ENCODE measurements around the gene ACAT2.
"Not testable (repeated sequence)": the region's sequence is repeated elsewhere in the genome, so short reads cannot be mapped to it uniquely, and the experiment has no call there.

Gene ACAT2

DNA sequence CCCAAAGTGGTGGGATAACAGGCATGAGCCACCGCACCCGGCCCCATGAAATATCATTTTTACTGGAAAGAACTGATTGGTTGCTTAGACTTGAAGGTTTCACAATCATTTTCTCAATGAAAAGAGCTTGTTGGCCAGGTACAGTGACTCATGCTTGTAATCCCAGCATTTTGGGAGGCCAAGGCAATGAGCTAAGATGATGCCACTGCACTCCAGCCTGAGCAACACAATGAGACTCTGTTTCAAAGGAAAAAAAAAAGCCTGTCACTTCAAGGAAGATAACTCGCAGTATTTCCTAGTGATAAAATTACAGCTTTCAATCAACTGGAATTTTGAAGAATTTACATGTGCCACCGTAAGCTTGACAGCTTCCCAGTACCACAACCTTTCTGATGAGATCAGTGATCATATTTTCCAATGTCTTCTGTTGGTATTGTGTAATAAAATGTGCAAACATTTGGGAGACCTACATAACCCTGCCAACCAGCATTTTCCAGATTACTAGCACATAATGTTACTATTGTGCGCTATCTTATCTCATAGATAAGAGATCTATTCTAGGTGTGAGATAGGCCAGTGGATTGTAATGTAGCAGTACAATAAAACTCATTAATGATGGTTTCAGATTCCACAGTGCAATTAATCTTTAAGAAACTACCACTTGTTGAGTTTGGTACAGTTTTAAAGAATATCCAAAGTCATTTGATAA lies 45.5 kb downstream of the ACAT2 start:
- DNase-seq (ENCODE audit: low read depth in 2 of 3, low spot score in 1 of 3): no peak

DNA sequence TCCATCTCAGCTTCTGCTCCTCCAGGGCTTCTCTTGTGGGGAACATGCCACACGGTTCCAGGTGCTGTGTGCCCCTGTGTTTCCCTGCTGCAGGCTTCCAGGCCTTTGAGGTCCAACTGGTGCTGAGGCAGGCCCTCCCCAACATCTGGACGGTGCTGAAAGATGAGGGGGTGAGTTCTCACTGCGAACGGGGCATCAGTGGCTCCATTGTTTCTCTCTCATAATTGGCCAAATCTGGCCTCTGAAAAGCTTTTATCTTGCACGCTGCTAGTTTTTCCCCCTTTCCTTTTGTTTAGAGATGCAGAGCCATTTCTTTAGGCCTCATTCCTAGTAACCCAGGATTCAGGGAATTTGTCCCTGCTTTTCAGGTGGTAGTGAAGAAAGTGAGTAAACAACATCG lies 46.8 kb downstream of the ACAT2 start:
- DNase-seq (ENCODE audit: low read depth in 2 of 3, low spot score in 1 of 3): no peak

DNA sequence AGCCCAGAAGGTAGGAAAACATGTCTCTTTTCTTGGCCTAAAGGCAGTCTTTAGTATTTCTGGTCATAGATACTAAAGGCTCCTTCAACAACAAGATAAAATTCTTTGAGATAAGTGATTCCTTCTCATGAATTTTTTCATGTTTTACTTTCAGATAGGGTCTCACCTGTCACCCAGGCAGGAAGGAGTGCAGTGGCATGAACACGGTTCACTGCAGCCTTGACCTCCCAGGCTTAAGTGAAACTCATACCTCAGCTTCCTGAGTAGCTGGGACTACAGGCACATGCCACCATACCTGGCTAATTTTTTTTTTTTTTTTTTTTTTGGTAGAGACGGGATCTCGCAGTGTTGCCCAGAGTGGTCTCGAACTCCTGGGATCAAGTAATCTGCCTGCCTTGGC lies 47.3 kb downstream of the ACAT2 start:
- no peak for DNase-seq (ENCODE audit: low read depth in 2 of 3, low spot score in 1 of 3)

DNA sequence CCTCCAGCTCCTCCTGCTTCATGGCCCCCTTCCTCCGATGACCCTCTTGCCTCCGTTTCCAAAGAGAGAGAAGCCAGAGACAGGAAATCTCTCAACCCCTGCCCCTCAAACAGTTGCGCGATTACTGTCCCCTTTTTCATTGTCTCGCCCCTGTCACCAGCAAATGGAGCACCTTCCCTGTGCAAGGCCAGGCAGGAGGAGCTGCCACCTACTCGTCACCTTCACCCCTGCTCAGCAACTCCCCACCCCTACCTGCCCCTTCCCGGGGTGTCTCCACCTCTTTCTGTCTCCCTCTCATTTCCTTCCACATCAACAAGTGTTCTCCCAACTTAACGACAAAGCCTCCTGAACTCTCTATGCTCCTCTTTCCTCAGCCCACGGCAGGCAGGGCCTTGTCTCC lies 51.9 kb downstream of the ACAT2 start:
- no peak for DNase-seq (ENCODE audit: low read depth in 2 of 3, low spot score in 1 of 3)

DNA sequence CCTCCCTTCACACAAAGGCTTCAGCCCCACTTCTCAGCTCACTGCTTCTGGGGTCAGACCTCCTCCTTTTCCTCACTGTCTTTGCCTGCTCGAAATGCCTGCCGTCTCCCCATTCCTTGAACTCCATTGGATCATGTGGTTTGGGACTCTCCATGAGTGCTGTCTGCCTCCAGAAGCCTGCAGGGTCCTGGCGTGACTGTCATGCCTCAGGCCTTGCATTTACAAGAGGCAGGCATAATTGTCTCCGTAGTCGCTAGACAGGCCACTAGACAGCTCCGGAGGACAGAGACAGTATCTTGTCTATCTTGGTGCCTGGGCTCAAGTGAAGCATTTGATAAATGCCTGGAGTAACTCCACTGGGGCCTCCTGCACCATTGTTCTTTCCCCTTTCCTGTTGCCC lies 53.6 kb downstream of the ACAT2 start:
- DNase-seq (ENCODE audit: low read depth in 2 of 3, low spot score in 1 of 3): no peak

DNA sequence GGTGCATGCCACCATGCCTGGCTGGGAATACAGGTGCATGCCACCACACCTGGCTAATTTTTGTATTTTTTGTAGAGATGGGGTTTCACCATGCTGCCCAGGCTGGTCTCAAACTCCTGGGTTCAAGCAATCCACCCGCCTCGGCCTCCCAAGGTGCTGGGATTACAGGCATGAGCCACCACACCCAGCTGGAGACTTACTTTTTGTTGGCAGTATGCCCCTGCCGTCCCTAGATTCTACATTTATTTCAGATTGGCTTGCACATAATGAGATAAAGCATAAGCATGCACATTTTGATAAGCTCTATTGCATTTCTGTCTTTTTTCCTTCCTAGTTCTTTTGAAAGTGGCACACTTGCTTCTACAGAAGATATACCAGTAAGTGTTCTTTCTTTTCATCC lies 54.9 kb downstream of the ACAT2 start:
- not testable (repeated sequence) for DNase-seq (ENCODE audit: low read depth in 2 of 3, low spot score in 1 of 3)

DNA sequence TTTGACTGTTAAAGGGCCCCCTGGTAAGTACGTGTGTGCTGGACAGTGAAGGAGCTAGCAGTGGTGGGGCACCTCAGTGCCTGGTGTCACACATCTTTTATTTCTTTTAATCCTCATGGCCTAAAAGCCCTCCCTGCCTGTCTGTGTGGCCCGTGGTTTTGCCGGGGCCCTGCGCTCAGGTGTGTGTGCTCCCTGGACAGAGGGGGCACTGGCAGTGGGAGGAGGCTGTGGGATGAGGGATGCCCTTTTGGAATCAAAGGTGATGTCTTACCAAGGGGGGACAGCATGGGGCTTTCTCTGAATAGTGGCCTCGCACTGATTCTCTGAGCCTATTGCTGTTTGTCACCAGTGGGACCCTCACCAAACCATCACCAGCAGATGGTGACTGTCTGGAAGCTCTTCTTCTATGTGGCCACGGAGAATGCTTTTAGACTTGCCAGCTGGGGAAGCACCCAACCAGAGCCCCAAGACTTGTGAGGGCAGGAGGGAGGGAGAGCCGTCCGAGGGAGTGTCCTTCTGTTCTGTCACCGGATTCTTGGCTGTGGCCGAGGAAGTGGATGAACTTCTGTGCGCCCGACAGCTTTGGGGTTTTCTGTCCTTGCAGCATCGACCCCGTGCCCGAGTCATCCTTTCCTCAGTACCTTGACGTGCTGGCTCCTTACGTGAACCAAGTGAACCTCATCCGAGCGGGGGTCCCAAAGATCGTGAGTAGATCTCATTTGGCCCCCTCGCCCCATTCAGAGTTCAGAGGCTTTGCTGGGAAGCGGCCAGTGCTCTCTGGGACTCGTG lies 56.3 kb downstream of the ACAT2 start:
- DNase-seq (ENCODE audit: low read depth in 2 of 3, low spot score in 1 of 3): no peak

DNA sequence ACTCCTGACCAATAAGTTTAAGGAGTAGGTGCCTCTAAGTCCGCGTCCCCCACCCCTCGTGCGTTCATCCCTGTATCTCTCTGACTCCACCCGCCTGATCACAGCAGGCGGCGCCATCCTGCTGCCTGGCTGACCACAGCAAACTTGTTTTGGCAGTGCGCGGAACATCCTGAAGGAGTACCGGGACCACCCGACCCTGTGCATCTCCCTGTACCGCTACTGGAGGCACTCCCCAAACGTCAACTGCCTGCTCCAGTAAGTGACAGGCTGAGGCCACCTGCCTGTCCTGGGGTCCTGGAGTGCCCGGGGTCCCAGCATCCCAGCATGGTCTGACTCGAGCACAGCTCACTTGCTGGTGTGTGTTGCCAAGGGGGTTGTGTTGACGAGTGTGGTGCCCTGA lies 57.3 kb downstream of the ACAT2 start:
- DNase-seq (ENCODE audit: low read depth in 2 of 3, low spot score in 1 of 3): no peak

DNA sequence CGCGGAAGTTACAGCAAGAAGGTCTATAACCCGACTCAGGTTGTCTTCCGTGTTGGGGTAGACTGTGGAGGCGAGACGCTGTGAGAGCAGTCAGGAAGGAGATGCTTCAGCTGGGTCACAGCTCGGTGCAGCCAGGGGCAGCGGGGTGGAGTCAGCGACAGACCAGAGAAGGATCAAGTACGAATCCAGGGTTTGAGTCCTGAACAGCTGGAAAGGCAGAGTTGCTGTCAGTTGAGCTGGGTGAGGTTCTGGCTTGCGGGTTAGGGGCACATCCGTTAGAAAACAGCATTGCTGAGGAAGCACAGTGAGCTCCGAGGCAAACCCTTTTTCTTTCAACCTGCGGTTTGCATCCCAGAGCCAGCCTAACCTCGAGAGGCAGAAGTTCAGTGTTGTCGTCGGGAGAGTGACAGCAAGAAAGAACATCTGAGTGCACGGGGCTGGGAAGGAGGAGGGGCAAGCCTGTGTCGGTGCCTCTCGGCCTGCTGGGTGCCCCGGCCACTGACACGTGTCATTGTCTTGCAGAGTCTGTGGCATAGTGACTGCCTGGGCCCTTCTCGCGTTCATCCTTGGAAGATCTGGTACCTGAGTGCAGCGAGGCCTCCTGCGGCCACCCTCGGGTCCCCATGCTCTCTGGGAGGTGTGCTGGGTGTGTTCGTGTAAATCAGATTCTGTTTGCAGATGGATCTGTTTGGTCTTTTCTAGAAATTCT lies 58.2 kb downstream of the ACAT2 start:
- DNase-seq (ENCODE audit: low read depth in 2 of 3, low spot score in 1 of 3): peak in 2 of 3 donors; percentile 7 to 15

DNA sequence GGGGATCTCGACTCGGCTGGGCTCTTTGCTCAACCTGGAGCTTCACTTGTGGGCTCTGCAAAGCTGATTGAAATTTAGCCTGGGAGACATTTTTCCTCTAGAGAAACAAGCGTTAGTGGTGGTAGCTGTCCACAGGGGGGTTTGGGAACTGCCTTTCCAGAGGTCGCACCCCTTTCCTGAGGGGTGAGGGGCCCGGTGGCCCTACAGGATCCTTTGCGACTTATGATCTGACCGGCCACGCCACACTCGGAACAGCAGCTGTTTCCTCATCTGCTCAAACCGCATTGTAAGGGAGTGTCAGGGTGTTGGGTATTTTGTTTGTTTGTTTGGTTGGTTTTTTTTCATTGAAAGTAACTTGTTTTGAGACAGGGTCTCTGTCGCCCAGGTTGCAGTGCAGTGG lies 59.3 kb downstream of the ACAT2 start:
- DNase-seq (ENCODE audit: low read depth in 2 of 3, low spot score in 1 of 3): no peak

DNA sequence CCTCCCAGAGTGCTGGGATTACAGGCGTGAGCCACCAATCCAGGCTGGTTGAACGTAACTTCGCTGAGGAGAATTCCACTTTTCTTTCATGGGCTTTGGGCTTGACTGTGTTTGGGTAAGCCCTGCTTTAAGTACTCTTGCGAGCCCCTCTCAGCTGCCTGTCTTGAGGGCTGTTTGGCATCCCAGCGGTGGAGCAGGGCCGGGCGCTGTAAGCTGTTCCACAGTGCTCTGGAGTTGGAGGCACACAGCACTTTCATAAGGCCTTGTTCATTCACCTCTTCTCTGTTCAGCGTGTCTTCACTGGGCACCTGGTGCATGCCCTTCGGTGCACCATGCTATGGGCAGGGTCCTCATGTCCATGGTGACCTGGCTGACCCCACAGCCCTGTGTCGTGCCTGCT lies 59.9 kb downstream of the ACAT2 start:
- DNase-seq (ENCODE audit: low read depth in 2 of 3, low spot score in 1 of 3): no peak

DNA sequence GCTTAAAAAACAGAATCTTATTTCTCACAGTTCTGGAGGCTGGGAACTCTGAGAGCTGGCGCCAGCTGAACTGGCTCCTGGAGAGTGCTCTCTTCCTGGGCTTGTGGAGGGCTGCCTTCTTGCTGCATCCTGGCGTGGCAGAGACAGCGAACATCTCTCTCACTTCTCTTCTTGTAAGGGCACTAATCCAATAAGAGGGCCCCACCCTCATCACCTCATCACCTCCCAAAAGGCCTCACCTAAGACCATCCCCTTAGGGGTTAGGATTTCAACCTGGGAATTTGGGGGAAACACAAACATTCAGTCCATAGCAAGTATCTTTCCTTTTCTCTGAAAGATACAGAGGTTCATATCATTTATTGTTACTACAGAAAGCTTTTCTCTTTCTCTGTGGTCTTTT lies 62.1 kb downstream of the ACAT2 start:
- no peak for DNase-seq (ENCODE audit: low read depth in 2 of 3, low spot score in 1 of 3)

DNA sequence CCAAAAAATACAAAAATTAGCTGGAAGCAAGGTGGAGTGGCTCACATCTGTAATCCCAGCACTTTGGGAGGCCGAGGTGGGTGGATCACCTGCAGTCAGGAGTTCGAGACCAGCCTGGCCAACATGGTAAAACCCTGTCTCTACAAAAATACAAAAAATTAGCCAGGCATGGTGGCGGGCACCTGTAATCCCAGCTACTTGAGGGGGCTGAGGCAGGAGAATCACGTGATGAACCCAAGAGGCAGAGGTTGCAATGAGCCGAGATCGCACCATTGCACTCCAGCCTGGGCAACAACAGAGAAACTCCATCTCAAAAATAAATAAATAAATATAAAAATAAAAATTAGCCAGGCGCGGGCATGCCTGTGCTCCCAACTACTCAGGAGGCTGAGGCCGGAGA lies 62.8 kb downstream of the ACAT2 start:
- DNase-seq (ENCODE audit: low read depth in 2 of 3, low spot score in 1 of 3): not testable (repeated sequence)

DNA sequence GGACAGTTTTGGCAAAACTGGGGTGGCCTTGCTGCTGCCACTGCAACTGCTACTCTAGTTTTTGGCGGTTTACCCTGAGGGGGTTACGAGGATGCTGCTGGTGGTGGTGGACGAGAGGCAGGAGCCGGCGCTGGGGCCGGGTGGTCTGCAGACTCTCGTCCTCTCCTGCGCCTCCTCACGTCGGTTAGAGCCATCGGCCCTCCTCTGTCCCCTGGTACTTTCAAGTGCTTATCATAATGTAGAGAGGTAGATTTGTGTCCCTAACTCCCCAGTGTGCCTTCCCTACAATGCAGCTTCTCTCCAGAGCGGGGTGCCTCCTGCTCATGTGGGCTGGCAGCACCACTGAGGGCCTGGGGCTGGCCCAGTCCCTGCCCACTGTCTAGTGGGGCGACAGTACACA lies 64.2 kb downstream of the ACAT2 start:
- no peak for DNase-seq (ENCODE audit: low read depth in 2 of 3, low spot score in 1 of 3)

DNA sequence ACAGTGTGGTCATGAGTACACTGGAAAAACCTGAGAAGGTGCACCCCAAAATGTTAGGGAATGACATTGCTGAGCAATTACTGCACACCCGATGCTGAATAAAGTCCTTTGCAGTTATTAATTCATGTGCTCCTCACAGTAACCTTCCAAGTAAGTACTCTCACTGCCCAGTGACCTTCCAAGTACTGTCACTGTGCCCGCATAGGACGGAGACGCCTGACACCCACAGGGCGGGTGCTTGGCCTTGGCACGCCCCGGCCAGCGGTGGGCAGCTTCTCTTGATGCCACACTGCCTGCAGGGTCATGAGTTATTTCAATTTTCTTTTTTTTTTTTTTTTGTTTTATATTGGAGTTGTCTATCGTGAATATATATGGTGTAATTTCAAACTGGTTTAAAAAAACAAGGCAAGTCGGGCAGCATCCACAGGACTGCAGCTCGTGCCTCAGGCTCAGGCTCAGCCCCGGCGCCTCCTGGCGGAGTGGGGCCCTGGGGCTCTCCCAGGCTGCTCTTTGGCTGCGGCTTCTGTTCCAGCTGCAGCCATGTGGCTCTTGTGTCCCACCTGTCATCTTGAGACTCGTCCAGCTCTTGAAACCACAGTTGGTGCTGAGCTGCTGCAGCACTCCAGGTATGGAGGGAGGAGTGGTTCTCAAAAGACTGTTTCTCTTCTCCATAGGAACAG lies 65.3 kb downstream of the ACAT2 start:
- DNase-seq (ENCODE audit: low read depth in 2 of 3, low spot score in 1 of 3): no peak

DNA sequence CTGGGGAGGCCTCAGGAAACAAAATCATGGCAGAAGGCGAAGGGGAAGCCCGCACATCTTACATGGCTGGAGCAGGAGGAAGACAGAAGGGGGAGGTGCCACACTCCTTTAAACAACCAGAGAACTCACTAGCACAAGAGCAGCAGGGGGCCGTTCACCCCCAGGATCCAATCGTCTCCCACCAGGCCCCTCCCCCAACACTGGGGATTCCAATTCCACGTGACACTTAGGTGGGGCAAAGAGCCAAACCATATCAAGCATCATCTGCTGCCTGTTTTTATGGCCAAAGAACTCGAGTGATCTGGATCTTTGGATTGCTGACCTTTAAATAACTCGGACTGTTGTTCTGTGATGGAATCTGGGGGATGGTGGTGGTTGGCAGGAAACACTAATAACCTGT lies 66.2 kb downstream of the ACAT2 start:
- DNase-seq (ENCODE audit: low read depth in 2 of 3, low spot score in 1 of 3): no peak
